Sigmoid colon (tissue), 7 donors: ENCODE measurements around the gene OSCP1. TPM values are rescaled to one million over a fixed set of nuclear protein-coding genes. Genes with fewer than 3 reads are reported as not detected.

Source experiments
- DNase-seq: peaks from one replicate; pipeline ENCODE4 v3.0.0-alpha.2; 2019
- H3K27ac ChIP-seq, 4 donors: fragments of 200-600 bp; sonication (generic); one replicate each; pipeline ENCODE4 v1.5.1; 2016 to 2019; ENCODE audit warnings: mild to moderate bottlenecking in 1 of 4
- H3K27me3 ChIP-seq, 3 donors: fragments of 200-600 bp; sonication (generic); one replicate each; pipeline ENCODE4 v1.5.1; 2019; ENCODE audit warnings: mild to moderate bottlenecking in 1 of 3
- H3K36me3 ChIP-seq, 4 donors: fragments of 200-600 bp; sonication (generic); one replicate each; pipeline ENCODE4 v1.5.1; 2016 to 2019
- H3K4me1 ChIP-seq, 4 donors: fragments of 200-600 bp; sonication (generic); one replicate each; pipeline ENCODE4 v1.5.1; 2017 to 2019
- H3K4me3 ChIP-seq, 4 donors: fragments of 200-600 bp; sonication (generic); one replicate each; pipeline ENCODE4 v1.5.1; 2017 to 2019; ENCODE audit warnings: mild to moderate bottlenecking in 2 of 4, moderate library complexity in 1 of 4
- H3K9me3 ChIP-seq, 4 donors: fragments of 200-600 bp in 3 of 4; sonication (generic) in 3 of 4; one replicate each; pipeline versions ENCODE4 v1.5.1 to v1.6.1; 2013 to 2019
- CTCF ChIP-seq, 4 experiments: fragments of 450-650 bp in 3 of 4; fragments of 200-600 bp in 1 of 4; IDR thresholded peaks; one replicate each; pipeline ENCODE4 v1.5.1; 2016 to 2019; ENCODE audit warnings: antibody characterized with exemption in 4 of 4, mild to moderate bottlenecking in 3 of 4, moderate library complexity in 2 of 4
- EP300 ChIP-seq, 4 donors: sonication (generic); formaldehyde crosslinking; IDR thresholded peaks; one replicate each; pipeline ENCODE4 v1.6.1; 2017; ENCODE audit warnings: antibody characterized with exemption in 4 of 4
- POLR2A ChIP-seq, 2 donors: fragments of 450-650 bp; IDR thresholded peaks; one replicate each; pipeline ENCODE4 v1.6.1; 2016; ENCODE audit warnings: antibody characterized with exemption in 2 of 2, mild to moderate bottlenecking in 2 of 2, moderate library complexity in 2 of 2
- POLR2AphosphoS5 ChIP-seq, 4 donors: sonication (generic); formaldehyde crosslinking; IDR thresholded peaks; one replicate each; pipeline ENCODE4 v1.6.1; 2017; ENCODE audit warnings: antibody characterized with exemption in 4 of 4
- WGBS, 2 donors: extraction: QIAGEN DNeasy Blood & Tissue Kit; methylation state at CpG; one replicate each; pipeline ENCODE4 v1.1.7; 2013; 5-methylcytosine and 5-hydroxymethylcytosine counted together
- intact Hi-C: fragments of 100-400 bp; cut with DNase I; formaldehyde crosslinking; loops from one replicate; pipeline ENCODE4 v1.15.1; 2023
- polyA plus RNA-seq, 3 donors: library from polyadenylated mRNA; stranded (reverse); fragments of 200-250 nt; gene quantifications; one replicate each; pipeline ENCODE4 v1.2.3, GENCODE V29; 2013
- total RNA-seq, 4 donors: library from RNA; depleted of rRNA; stranded (reverse); fragments of >200 nt; gene quantifications; one replicate each; pipeline ENCODE4 v1.1.0, GENCODE V29; 2016
- donor health status: healthy with polysubstance abuse.
- donor health status: Bipolar disorder and iron deficiency.
- donor health status: healthy.

The OSCP1 gene
- total and polyA plus RNA-seq, 7 donors, result 1.8 to 15.3 (median 10.3) TPM; not detected in 1

- peak overlapping the region in 1 of 4 donors; percentile 67 for H3K4me3 ChIP-seq
- no peak for TF ChIP-seq EP300 (IDR thresholded peaks at IDR 0.05)
- no peak for TF ChIP-seq POLR2AphosphoS5 (IDR thresholded peaks at IDR 0.05)
- no peak for TF ChIP-seq CTCF (IDR thresholded peaks at IDR 0.05)
- TF ChIP-seq POLR2A (IDR thresholded peaks at IDR 0.05), result no peak
- 84 to 89% methylated on average over 7 of the region's 7 CpGs for WGBS, 2 donors
- no peak for DNase-seq
- H3K27ac ChIP-seq, result peak overlapping the region; percentile 92 to 98 (median 98)
- H3K4me1 ChIP-seq, result peaks cover 0 to 29% (median 15%) of the 10 kb centered on the region in 4 donors
- intact Hi-C loops, result no loop called here
- H3K27me3 ChIP-seq, result no peaks in the 10 kb centered on the region
- no peaks in the 10 kb centered on the region for H3K9me3 ChIP-seq
- peaks cover 2 to 6% (median 5%) of the 10 kb centered on the region in 4 donors for H3K36me3 ChIP-seq
These were observed 51.8 kb downstream of the OSCP1 start for GRCh38 chr1:36398370-36398977.

DNA sequence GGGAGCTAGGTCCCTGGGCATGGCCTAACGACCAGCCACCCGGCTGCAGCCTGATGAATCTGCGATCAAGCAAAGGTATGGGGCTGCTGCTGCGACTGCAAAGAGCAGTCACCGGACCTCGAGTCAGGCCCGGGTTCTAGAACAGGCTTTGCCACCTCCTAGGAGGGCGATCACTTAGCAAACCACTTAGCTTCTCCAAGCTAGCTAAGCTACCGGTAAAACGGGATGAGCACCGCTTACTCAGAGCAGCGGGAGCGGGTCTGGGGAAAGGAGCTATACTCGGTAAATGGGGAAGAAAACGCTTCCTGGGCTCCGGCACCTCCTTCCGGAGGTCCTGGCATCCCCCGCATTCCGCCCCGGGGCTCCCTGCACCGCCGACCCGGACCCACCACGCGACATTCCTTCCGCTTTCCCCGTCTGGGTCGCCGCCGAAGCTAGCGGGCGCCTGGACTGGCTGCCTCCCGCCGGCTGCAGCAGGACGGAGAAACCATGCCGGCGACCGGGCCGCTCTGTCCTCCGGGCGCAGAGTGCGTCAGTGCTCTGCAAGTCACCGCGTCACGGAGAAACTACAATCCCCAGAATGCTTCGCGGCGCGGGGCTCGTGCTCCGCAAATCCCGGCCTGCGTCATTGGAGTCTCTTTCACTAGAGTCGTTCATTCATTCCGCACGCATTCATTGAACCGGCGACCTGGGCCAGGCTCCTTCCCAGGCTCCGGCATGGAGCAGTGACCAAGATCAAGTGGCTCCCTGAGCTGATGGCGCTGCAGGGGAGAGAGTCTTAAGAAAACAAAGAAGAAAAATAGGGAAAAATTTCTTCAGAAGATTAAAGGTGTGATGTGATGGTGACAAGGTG is 52.6 kb downstream of the OSCP1 start, which contains the start of gene LSM10:
LSM10 (minus strand) TSS at position 531 of the 853 bp plus-strand sequence. CDS start 3,779 bp downstream, outside the sequence.
- H3K4me3 ChIP-seq, result peak within 1 kb of the TSS; percentile 67 to 99 (median 94)
- 0% methylated on average over 60 of the region's 60 CpGs for WGBS, 2 donors
- peaks cover 0 to 29% (median 15%) of the 10 kb centered on the region in 4 donors for H3K4me1 ChIP-seq
- intact Hi-C loops, result loop anchor here (1.0 kb wide), 1 partner anchor 11 kb away; no protein-coding TSS in a partner anchor
- H3K9me3 ChIP-seq, result no peaks in the 10 kb centered on the region
- TF ChIP-seq POLR2AphosphoS5 (IDR thresholded peaks at IDR 0.05) (peak; percentile 99 to 100 (median 99)), EP300 (IDR thresholded peaks at IDR 0.05) (peak in 1 of 4 donors; percentile 84), CTCF (IDR thresholded peaks at IDR 0.05) (no peak), POLR2A (IDR thresholded peaks at IDR 0.05) (peak; percentile 98 to 99)
- H3K36me3 ChIP-seq, result peaks cover 5 to 15% (median 12%) of the 10 kb centered on the region in 4 donors
- peak within 1 kb of the TSS; percentile 92 to 98 (median 98) for H3K27ac ChIP-seq
- DNase-seq, result peak; percentile 98
- no peaks in the 10 kb centered on the region for H3K27me3 ChIP-seq

GRCh38 chr1:36397083-36397377 is 53.2 kb downstream of the OSCP1 start:
- Histone ChIP-seq H3K36me3 (peaks cover 5 to 21% (median 18%) of the 10 kb centered on the region in 4 donors), H3K9me3 (no peaks in the 10 kb centered on the region), H3K27ac (peak overlapping the region; percentile 92 to 98 (median 98)), H3K4me1 (peaks cover 0 to 29% (median 15%) of the 10 kb centered on the region in 4 donors), H3K4me3 (peak overlapping the region; percentile 67 to 99 (median 94)), H3K27me3 (no peaks in the 10 kb centered on the region)
- intact Hi-C loops, result loop anchor here (1.0 kb wide), 1 partner anchor 11 kb away; no protein-coding TSS in a partner anchor
- TF ChIP-seq POLR2A (IDR thresholded peaks at IDR 0.05) (no peak), POLR2AphosphoS5 (IDR thresholded peaks at IDR 0.05) (no peak), CTCF (IDR thresholded peaks at IDR 0.05) (no peak), EP300 (IDR thresholded peaks at IDR 0.05) (no peak)
- no peak for DNase-seq
- WGBS, 2 donors, result 3 to 6% methylated on average over 5 of the region's 5 CpGs

GRCh38 chr1:36396359-36396758 is 53.9 kb downstream of the OSCP1 start:
- Histone ChIP-seq H3K36me3 (peaks cover 5 to 27% (median 20%) of the 10 kb centered on the region in 4 donors), H3K9me3 (no peaks in the 10 kb centered on the region), H3K27ac (peak overlapping the region; percentile 92 to 98 (median 98)), H3K4me1 (peaks cover 0 to 29% (median 15%) of the 10 kb centered on the region in 4 donors), H3K27me3 (no peaks in the 10 kb centered on the region), H3K4me3 (peak overlapping the region in 1 of 4 donors; percentile 90)
- 80 to 84% methylated on average over 6 of the region's 6 CpGs for WGBS, 2 donors
- TF ChIP-seq CTCF (IDR thresholded peaks at IDR 0.05), result no peak
- TF ChIP-seq POLR2AphosphoS5 (IDR thresholded peaks at IDR 0.05), result no peak
- no peak for TF ChIP-seq POLR2A (IDR thresholded peaks at IDR 0.05)
- no peak for DNase-seq
- intact Hi-C loops, result no loop called here
